Choroid plexus epithelial cell (primary cell): Measurements from ENCODE around the gene PNKD.

Source experiments
- DNase-seq: peaks from one replicate; pipeline ENCODE4 v3.0.0-alpha.2; 2010; ENCODE audit warnings: low read depth
- H3K4me3 ChIP-seq: 2 replicates; pipeline ENCODE4 v1.5.1; 2011; ENCODE audit warnings: low read depth, mild to moderate bottlenecking, control low read depth, low read length, moderate library complexity
- CTCF ChIP-seq: conservative IDR thresholded peaks from 2 replicates; pipeline ENCODE4 v1.5.1; 2011; ENCODE audit warnings: low read depth, mild to moderate bottlenecking, control low read depth, inconsistent platforms, low read length, moderate library complexity

Gene PNKD

GRCh38 chr2:218381916-218382366, 111.6 kb downstream of the PNKD start, which contains the start of gene SLC11A1:
Gene SLC11A1 (plus strand): TSS chr2:218382273. CDS start chr2:218382369, 96 bp downstream.
- no peak for DNase-seq
- no peak within 1 kb of the TSS for H3K4me3 ChIP-seq
- TF ChIP-seq CTCF: no peak

GRCh38 chr2:218382785-218383184, 112.5 kb downstream of the PNKD start:
- no peak for DNase-seq
- no peak for TF ChIP-seq CTCF
- no peak overlapping the region for H3K4me3 ChIP-seq

GRCh38 chr2:218383892-218384519, 113.7 kb downstream of the PNKD start:
- no peak for DNase-seq
- no peak overlapping the region for H3K4me3 ChIP-seq
- TF ChIP-seq CTCF: no peak

- no peak for DNase-seq
- H3K4me3 ChIP-seq: no peak overlapping the region
- TF ChIP-seq CTCF: no peak
Observed at GRCh38 chr2:218384975-218385374, 114.7 kb downstream of the PNKD start.

- no peak for TF ChIP-seq CTCF
- H3K4me3 ChIP-seq: no peak overlapping the region
- DNase-seq: no peak
Observed at GRCh38 chr2:218386505-218387368, 116.4 kb downstream of the PNKD start.

GRCh38 chr2:218387369-218388194, 117.3 kb downstream of the PNKD start:
- peak; percentile 90 for DNase-seq
- TF ChIP-seq CTCF: no peak
- H3K4me3 ChIP-seq: peak overlapping the region; percentile 45
